ENCODE data around the gene CACNA2D4.

DNA sequence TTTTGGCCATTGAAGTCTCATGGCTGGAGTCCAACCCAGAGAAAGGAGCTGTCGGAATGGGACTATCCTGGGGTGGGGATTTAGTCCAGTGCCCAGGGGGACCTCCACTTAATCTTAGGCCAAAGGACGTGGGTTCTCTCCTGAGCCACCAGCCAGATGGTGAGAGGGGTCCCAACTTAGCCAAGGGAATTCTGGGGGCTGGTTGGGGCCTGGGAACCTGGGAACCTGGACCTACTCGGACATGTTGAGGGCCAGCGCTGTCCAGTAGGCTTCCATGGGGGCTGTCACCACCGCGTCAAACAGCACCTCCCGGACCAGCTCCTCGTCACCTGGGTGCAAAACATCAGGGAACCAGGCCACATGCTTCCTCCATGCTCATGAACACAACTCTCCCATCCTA, 64.7 kb downstream of the CACNA2D4 start:
- TF ChIP-seq, protein P1, sequence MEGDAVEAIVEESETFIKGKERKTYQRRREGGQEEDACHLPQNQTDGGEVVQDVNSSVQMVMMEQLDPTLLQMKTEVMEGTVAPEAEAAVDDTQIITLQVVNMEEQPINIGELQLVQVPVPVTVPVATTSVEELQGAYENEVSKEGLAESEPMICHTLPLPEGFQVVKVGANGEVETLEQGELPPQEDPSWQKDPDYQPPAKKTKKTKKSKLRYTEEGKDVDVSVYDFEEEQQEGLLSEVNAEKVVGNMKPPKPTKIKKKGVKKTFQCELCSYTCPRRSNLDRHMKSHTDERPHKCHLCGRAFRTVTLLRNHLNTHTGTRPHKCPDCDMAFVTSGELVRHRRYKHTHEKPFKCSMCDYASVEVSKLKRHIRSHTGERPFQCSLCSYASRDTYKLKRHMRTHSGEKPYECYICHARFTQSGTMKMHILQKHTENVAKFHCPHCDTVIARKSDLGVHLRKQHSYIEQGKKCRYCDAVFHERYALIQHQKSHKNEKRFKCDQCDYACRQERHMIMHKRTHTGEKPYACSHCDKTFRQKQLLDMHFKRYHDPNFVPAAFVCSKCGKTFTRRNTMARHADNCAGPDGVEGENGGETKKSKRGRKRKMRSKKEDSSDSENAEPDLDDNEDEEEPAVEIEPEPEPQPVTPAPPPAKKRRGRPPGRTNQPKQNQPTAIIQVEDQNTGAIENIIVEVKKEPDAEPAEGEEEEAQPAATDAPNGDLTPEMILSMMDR (IDR thresholded peaks at IDR 0.05; ENCODE audit: extremely low read depth in 1 of 2, insufficient read depth in 1 of 2, low read depth in 1 of 2, low read length in 2 of 2), result no peak
- no peak for TF ChIP-seq POLR2AphosphoS5 (IDR thresholded peaks at IDR 0.05; ENCODE audit: insufficient read depth, low read depth, low read length)
- no peak for TF ChIP-seq POLR2A (IDR thresholded peaks at IDR 0.05; ENCODE audit: low read depth, low read length)
- no peak for TF ChIP-seq EZH2 (IDR thresholded peaks at IDR 0.05; ENCODE audit: borderline replicate concordance, low read depth, low read length, severe bottlenecking)
- TF ChIP-seq MYC (IDR thresholded peaks at IDR 0.05; ENCODE audit: low read depth, low read length), result no peak
- TF ChIP-seq, protein P2, sequence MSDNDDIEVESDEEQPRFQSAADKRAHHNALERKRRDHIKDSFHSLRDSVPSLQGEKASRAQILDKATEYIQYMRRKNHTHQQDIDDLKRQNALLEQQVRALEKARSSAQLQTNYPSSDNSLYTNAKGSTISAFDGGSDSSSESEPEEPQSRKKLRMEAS (IDR thresholded peaks at IDR 0.05; ENCODE audit: insufficient read depth, insufficient read length), result no peak
- no peak for TF ChIP-seq GATA2 (IDR thresholded peaks at IDR 0.05; ENCODE audit: insufficient read depth, insufficient read length, low read depth, low read length)
- TF ChIP-seq FOS (IDR thresholded peaks at IDR 0.05; ENCODE audit: borderline replicate concordance, insufficient read depth, low read length), result no peak

Data from endothelial cell of umbilical vein (primary cell).